HEK293T (cell line): Measurements from ENCODE around the gene CARMIL3.

Experiments used
- CTCF ChIA-PET: fragments of 350-600 bp; formaldehyde crosslinking; extraction: SDS; loops from one replicate; lab custom pipeline; 2021; ENCODE audit warnings: antibody characterized with exemption, inconsistent platforms; lab: Yijun Ruan, JAX
- POLR2A ChIA-PET: fragments of 350-600 bp; formaldehyde crosslinking; extraction: SDS; loops from one replicate; lab custom pipeline; 2020; ENCODE audit warnings: antibody characterized with exemption, inconsistent platforms; lab: Yijun Ruan, JAX
- DNase-seq: peaks from one replicate; pipeline ENCODE4 v3.0.0; 2012; ENCODE audit warnings: mixed read lengths; ENCODE audit errors: extremely low spot score
- ARNT ChIP-seq: fragments of 450-650 bp; IDR thresholded peaks from 2 replicates; pipeline ENCODE4 v1.6.1; 2017; ENCODE audit warnings: mild to moderate bottlenecking
- BHLHE40 ChIP-seq: fragments of 450-650 bp; IDR thresholded peaks from 2 replicates; pipeline ENCODE4 v1.6.1; 2016; ENCODE audit warnings: mild to moderate bottlenecking, moderate library complexity, borderline replicate concordance
- CTBP1 ChIP-seq: fragments of 450-650 bp; IDR thresholded peaks from 2 replicates; pipeline ENCODE4 v1.6.1; 2016; ENCODE audit warnings: borderline replicate concordance
- ELF4 ChIP-seq: fragments of 450-650 bp; IDR thresholded peaks from 2 replicates; pipeline ENCODE4 v1.6.1; 2017; ENCODE audit warnings: antibody characterized with exemption
- FOXA1 ChIP-seq: fragments of 450-650 bp; IDR thresholded peaks from 2 replicates; pipeline ENCODE4 v1.6.1; 2016; ENCODE audit warnings: mild to moderate bottlenecking
- FOXK2 ChIP-seq: fragments of 450-650 bp; IDR thresholded peaks from 2 replicates; pipeline ENCODE4 v1.6.1; 2016; ENCODE audit warnings: mild to moderate bottlenecking
- FOXM1 ChIP-seq: fragments of 450-650 bp; IDR thresholded peaks from 2 replicates; pipeline ENCODE4 v1.6.1; 2017; ENCODE audit warnings: mild to moderate bottlenecking, borderline replicate concordance
- HDGF ChIP-seq: fragments of 450-650 bp; IDR thresholded peaks from 2 replicates; pipeline ENCODE4 v1.6.1; 2017; ENCODE audit warnings: antibody characterized with exemption, borderline replicate concordance
- L3MBTL2 ChIP-seq: fragments of 450-650 bp; conservative IDR thresholded peaks from 2 replicates; pipeline ENCODE4 v1.6.1; 2016; ENCODE audit warnings: mild to moderate bottlenecking
- LEF1 ChIP-seq: fragments of 450-650 bp; IDR thresholded peaks from 2 replicates; pipeline ENCODE4 v1.6.1; 2017; ENCODE audit warnings: mild to moderate bottlenecking, borderline replicate concordance
- NFRKB ChIP-seq: fragments of 450-650 bp; IDR thresholded peaks from 2 replicates; pipeline ENCODE4 v1.6.1; 2016; ENCODE audit warnings: mild to moderate bottlenecking, moderate library complexity
- PKNOX1 ChIP-seq: fragments of 450-650 bp; IDR thresholded peaks from 2 replicates; pipeline ENCODE4 v1.6.1; 2016
- SP1 ChIP-seq: fragments of 450-650 bp; IDR thresholded peaks from 2 replicates; pipeline ENCODE4 v1.6.1; 2017
- SUZ12 ChIP-seq: fragments of 450-650 bp; IDR thresholded peaks from 2 replicates; pipeline ENCODE4 v1.6.1; 2016; ENCODE audit warnings: mild to moderate bottlenecking
- TARDBP ChIP-seq: fragments of 450-650 bp; IDR thresholded peaks from 2 replicates; pipeline ENCODE4 v1.6.1; 2016
- ZNF384 ChIP-seq: fragments of 450-650 bp; IDR thresholded peaks from 2 replicates; pipeline ENCODE4 v1.6.1; 2016

The CARMIL3 gene

GRCh38 chr14:24053548-24054323, 1.9 kb downstream of the CARMIL3 start:
- DNase-seq = no peak
- POLR2A ChIA-PET = interaction anchor here (0.8 to 2.4 kb wide), 7 partner anchors 18 to 158 kb away, joined by 3 to 13 read pairs (median 4); partner anchors contain the start of genes DCAF11, EMC9, NRL and PCK2
- TF ChIP-seq L3MBTL2 = no peak
- CTCF ChIA-PET = interaction anchor here (1.9 kb wide), 1 partner anchor 55 kb away, joined by 13 read pairs; no protein-coding TSS in a partner anchor

GRCh38 chr14:24054324-24054641, 2.5 kb downstream of the CARMIL3 start:
- ChIA-PET CTCF (interaction anchor here (1.9 kb wide), 1 partner anchor 54 kb away, joined by 13 read pairs; no protein-coding TSS in a partner anchor), POLR2A (interaction anchor here (0.8 to 2.4 kb wide), 6 partner anchors 18 to 158 kb away, joined by 3 to 13 read pairs (median 4); partner anchors contain the start of genes DCAF11, NRL and PCK2)
- no peak for DNase-seq
- no peak for TF ChIP-seq ZNF384
- TF ChIP-seq HDGF = no peak
- no peak for TF ChIP-seq ELF4
- no peak for TF ChIP-seq SUZ12
- TF ChIP-seq CTBP1 = no peak
- no peak for TF ChIP-seq PKNOX1
- no peak for TF ChIP-seq FOXA1
- no peak for TF ChIP-seq TARDBP
- TF ChIP-seq LEF1 = no peak
- no peak for TF ChIP-seq NFRKB

GRCh38 chr14:24054646-24055045, 2.8 kb downstream of the CARMIL3 start:
- CTCF ChIA-PET = interaction anchor here (1.9 to 6.9 kb wide), 2 partner anchors 37 to 54 kb away, joined by 13 to 153 read pairs; partner anchors contain the start of gene PCK2
- POLR2A ChIA-PET = interaction anchor here (1.0 to 2.4 kb wide), 4 partner anchors 38 to 157 kb away, joined by 3 to 13 read pairs (median 6); partner anchors contain the start of genes DCAF11, NRL and PCK2
- TF ChIP-seq SUZ12 = no peak
- TF ChIP-seq ELF4 = no peak
- TF ChIP-seq PKNOX1 = no peak
- no peak for TF ChIP-seq SP1
- TF ChIP-seq ZNF384 = no peak
- no peak for TF ChIP-seq TARDBP
- no peak for TF ChIP-seq BHLHE40
- no peak for TF ChIP-seq NFRKB
- TF ChIP-seq FOXM1 = no peak
- no peak for TF ChIP-seq CTBP1
- no peak for DNase-seq

- DNase-seq = no peak
- no peak for TF ChIP-seq SP1
- TF ChIP-seq SUZ12 = no peak
- TF ChIP-seq BHLHE40 = no peak
- TF ChIP-seq TARDBP = no peak
- TF ChIP-seq LEF1 = no peak
- TF ChIP-seq FOXM1 = no peak
- no peak for TF ChIP-seq PKNOX1
- no peak for TF ChIP-seq FOXA1
- no peak for TF ChIP-seq HDGF
- TF ChIP-seq ELF4 = no peak
- no peak for TF ChIP-seq ZNF384
- no peak for TF ChIP-seq ARNT
- no peak for TF ChIP-seq FOXK2
- no peak for TF ChIP-seq CTBP1
- TF ChIP-seq NFRKB = no peak
- TF ChIP-seq L3MBTL2 = no peak
- ChIA-PET POLR2A (interaction anchor here (0.8 to 3.7 kb wide), 7 partner anchors 15 to 85 kb away, joined by 3 to 73 read pairs (median 4); partner anchors contain the start of genes DCAF11, EMC9, NRL and PCK2), CTCF (interaction anchor here (1.6 to 6.9 kb wide), 5 partner anchors 36 to 105 kb away, joined by 6 to 153 read pairs (median 30); partner anchors contain the start of genes DCAF11, IRF9, NRL and PCK2)
These were observed 4.4 kb downstream of the CARMIL3 start for GRCh38 chr14:24055971-24056799.

GRCh38 chr14:24056800-24057184, 5.0 kb downstream of the CARMIL3 start:
- no peak for DNase-seq
- TF ChIP-seq FOXK2 (no peak), SP1 (no peak), LEF1 (no peak), NFRKB (no peak), ELF4 (no peak)
- CTCF ChIA-PET = interaction anchor here (1.6 to 6.9 kb wide), 6 partner anchors 35 to 104 kb away, joined by 6 to 153 read pairs (median 23); partner anchors contain the start of genes DCAF11, IRF9, NRL and PCK2
- POLR2A ChIA-PET = interaction anchor here (0.9 to 3.7 kb wide), 6 partner anchors 16 to 104 kb away, joined by 3 to 73 read pairs (median 6); partner anchors contain the start of genes EMC9, IRF9 and PCK2
